Measurements from ENCODE around the gene SLU7. TPM values are rescaled to one million over a fixed set of nuclear protein-coding genes. Genes with fewer than 3 reads are reported as not detected.

The SLU7 gene
- total RNA-seq, 2 donors from 2014 or later, result 31.5 to 48.8 TPM

DNA sequence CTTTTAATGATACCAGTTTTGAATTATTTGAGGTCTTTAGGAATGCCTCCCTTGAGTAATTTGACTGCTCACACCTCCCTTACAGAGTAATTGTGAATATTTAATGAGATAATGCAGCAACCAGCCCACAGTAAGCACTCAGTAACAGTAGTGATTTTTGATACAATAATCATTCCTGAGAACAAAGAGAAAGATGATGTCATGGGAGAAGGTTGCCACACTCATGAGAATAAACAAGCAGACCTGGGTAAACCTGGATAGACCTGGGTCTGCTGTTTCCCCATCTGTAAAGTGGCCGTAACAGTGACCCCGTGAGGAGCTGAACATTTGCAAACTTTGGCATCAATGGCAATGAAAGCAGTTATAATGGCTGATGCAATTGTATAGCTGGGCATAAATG lies 52.7 kb downstream of the SLU7 start:
- Histone ChIP-seq H3K4me3 (no peak overlapping the region), H3K36me3 (no peaks in the 10 kb centered on the region), H3K27ac (no peak overlapping the region), H3K9ac (ENCODE audit: low read depth in 2 of 2, low read length in 2 of 2) (no peak overlapping the region), H3K9me3 (no peaks in the 10 kb centered on the region), H3K4me1 (no peaks in the 10 kb centered on the region), H3K27me3 (no peaks in the 10 kb centered on the region)
- DNase-seq, result no peak
- TF ChIP-seq CTCF (IDR thresholded peaks at IDR 0.05), result no peak
- intact Hi-C loops (cut with DNase I), result no loop called here

- Histone ChIP-seq H3K9me3 (no peaks in the 10 kb centered on the region), H3K4me3 (no peak overlapping the region), H3K27ac (peak overlapping the region; percentile 26), H3K4me1 (no peaks in the 10 kb centered on the region), H3K9ac (ENCODE audit: low read depth in 2 of 2, low read length in 2 of 2) (peak overlapping the region in 1 of 2 donors; percentile 50), H3K36me3 (no peaks in the 10 kb centered on the region), H3K27me3 (no peaks in the 10 kb centered on the region)
- intact Hi-C loops (cut with DNase I), result no loop called here
- no peak for DNase-seq
- no peak for TF ChIP-seq CTCF (IDR thresholded peaks at IDR 0.05)
Measured at GRCh38 chr5:160363660-160364395, 55.1 kb downstream of the SLU7 start.

DNA sequence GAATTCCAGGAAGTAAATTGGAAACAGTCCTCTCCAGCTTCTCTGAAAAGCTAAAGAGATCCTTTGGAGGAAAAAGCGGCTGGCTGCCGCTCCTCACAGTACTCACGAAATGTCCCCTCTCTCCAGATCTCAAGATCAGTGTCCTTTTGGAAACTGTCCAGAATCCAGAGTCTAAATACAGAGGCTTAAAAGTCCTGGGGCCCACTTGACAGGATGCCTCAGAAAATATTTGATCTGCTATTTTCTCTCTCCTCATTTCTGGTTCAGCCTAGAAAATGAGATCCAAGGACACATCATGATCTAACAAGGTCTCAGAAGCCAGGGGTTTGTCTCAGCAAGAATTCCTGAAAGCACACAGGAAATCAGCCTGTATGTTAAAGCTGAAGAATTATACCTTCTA lies 55.7 kb downstream of the SLU7 start:
- intact Hi-C loops (cut with DNase I), result no loop called here
- DNase-seq, result no peak
- H3K4me1 ChIP-seq, result no peaks in the 10 kb centered on the region
- H3K9me3 ChIP-seq, result no peaks in the 10 kb centered on the region
- H3K27me3 ChIP-seq, result no peaks in the 10 kb centered on the region
- H3K27ac ChIP-seq, result peak overlapping the region; percentile 26
- H3K36me3 ChIP-seq, result no peaks in the 10 kb centered on the region
- no peak for TF ChIP-seq CTCF (IDR thresholded peaks at IDR 0.05)
- H3K9ac ChIP-seq (ENCODE audit: low read depth in 2 of 2, low read length in 2 of 2), result no peak overlapping the region
- no peak overlapping the region for H3K4me3 ChIP-seq

- intact Hi-C loops (cut with DNase I), result no loop called here
- no peak for TF ChIP-seq CTCF (IDR thresholded peaks at IDR 0.05)
- H3K4me1 ChIP-seq, result no peaks in the 10 kb centered on the region
- H3K9ac ChIP-seq (ENCODE audit: low read depth in 2 of 2, low read length in 2 of 2), result no peak overlapping the region
- H3K4me3 ChIP-seq, result no peak overlapping the region
- no peaks in the 10 kb centered on the region for H3K27me3 ChIP-seq
- no peak overlapping the region for H3K27ac ChIP-seq
- no peaks in the 10 kb centered on the region for H3K9me3 ChIP-seq
- no peak for DNase-seq
- no peaks in the 10 kb centered on the region for H3K36me3 ChIP-seq
Measured at GRCh38 chr5:160361624-160362228, 57.2 kb downstream of the SLU7 start.

DNA sequence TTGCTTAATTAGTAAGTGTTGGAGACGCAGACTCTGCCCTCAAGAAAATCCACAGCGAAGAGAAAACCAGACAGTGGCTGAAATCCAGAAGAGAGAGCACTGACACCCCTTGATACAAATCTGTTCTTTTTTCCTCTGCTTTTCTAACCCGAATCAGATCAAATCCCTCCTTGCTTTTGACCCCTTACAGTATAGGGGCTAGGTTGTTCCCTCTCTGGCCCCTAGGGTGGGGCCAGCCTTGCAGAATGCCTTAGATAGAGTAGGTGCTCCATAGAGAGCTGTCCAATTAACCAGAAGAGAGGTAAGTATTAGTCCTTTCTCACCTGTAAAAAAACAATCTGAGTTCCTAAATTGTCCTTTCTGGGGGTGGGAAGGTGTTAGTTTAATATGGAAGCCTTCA lies 58.6 kb downstream of the SLU7 start:
- no peak for TF ChIP-seq CTCF (IDR thresholded peaks at IDR 0.05)
- no peak overlapping the region for H3K9ac ChIP-seq (ENCODE audit: low read depth in 2 of 2, low read length in 2 of 2)
- H3K9me3 ChIP-seq, result no peaks in the 10 kb centered on the region
- no peaks in the 10 kb centered on the region for H3K36me3 ChIP-seq
- H3K4me3 ChIP-seq, result no peak overlapping the region
- H3K4me1 ChIP-seq, result no peaks in the 10 kb centered on the region
- no peak overlapping the region for H3K27ac ChIP-seq
- H3K27me3 ChIP-seq, result no peaks in the 10 kb centered on the region
- no peak for DNase-seq
- intact Hi-C loops (cut with DNase I), result no loop called here
